Panc1 (cell line): ENCODE data around the gene GREB1. TPM values are rescaled to one million over a fixed set of nuclear protein-coding genes. Genes with fewer than 3 reads are reported as not detected.

Experiments
- ATAC-seq: fragments of 200-7000 bp; cut with Tn5 transposase; 2 replicates; pipeline ENCODE4 v1.9.1; 2020; ENCODE audit warnings: mild to moderate bottlenecking, moderate library complexity
- BruUV-seq: library from RNA; stranded (reverse); fragments of 400-500 nt; replicated peaks from 2 replicates; lab custom pipeline; 2021; lab: Mats Ljungman, UMichigan
- CTCF ChIA-PET: fragments of 300-600 bp; sonication (Branson Sonifier 250); formaldehyde crosslinking; loops from one replicate; lab custom pipeline; 2022; ENCODE audit warnings: antibody characterized with exemption; lab: Charles Lee
- POLR2A ChIA-PET: fragments of 300-600 bp; sonication (Branson Sonifier 250); formaldehyde crosslinking; loops from one replicate; lab custom pipeline; 2022; ENCODE audit warnings: antibody characterized with exemption; lab: Charles Lee
- DNase-seq: peaks from one replicate; pipeline ENCODE4 v3.0.0-alpha.2; 2010; ENCODE audit warnings: low read depth, low spot score
- H3K27ac ChIP-seq: 2 replicates; pipeline ENCODE4 v1.5.1; 2011; ENCODE audit warnings: mild to moderate bottlenecking, low read length, inconsistent platforms
- H3K27me3 ChIP-seq: fragments of 200-500 bp; sonication (Bioruptor generic); 2 replicates; pipeline ENCODE4 v1.6.0; 2014; ENCODE audit warnings: low read length, inconsistent platforms; ENCODE audit not compliant: control insufficient read depth, insufficient read depth
- H3K36me3 ChIP-seq: fragments of 200-500 bp; sonication (Bioruptor generic); 2 replicates; pipeline ENCODE4 v1.5.1; 2014; ENCODE audit warnings: inconsistent platforms, mild to moderate bottlenecking, low read length, moderate library complexity; ENCODE audit not compliant: control insufficient read depth, insufficient read depth
- H3K4me1 ChIP-seq: 2 replicates; pipeline ENCODE4 v1.5.1; 2011; ENCODE audit warnings: inconsistent platforms, mild to moderate bottlenecking, low read length, moderate library complexity; ENCODE audit not compliant: control insufficient read depth, insufficient read depth
- H3K4me3 ChIP-seq, 2 experiments: 2 replicates each; pipeline ENCODE4 v1.5.1; 2011 to 2012; ENCODE audit warnings: low read depth in 2 of 2, low read length in 2 of 2, mild to moderate bottlenecking in 2 of 2, inconsistent platforms in 1 of 2, moderate library complexity in 1 of 2
- H3K9me3 ChIP-seq: fragments of 200-500 bp; sonication (Bioruptor generic); 2 replicates; pipeline ENCODE4 v1.5.1; 2014; ENCODE audit warnings: low read depth, mild to moderate bottlenecking, inconsistent platforms, low read length, moderate library complexity; ENCODE audit not compliant: control insufficient read depth, insufficient read depth
- CTCF ChIP-seq: fragments of 450-650 bp; IDR thresholded peaks from 2 replicates; pipeline ENCODE4 v1.5.1; 2017; ENCODE audit warnings: mild to moderate bottlenecking
- POLR2AphosphoS5 ChIP-seq: IDR thresholded peaks from 2 replicates; pipeline ENCODE4 v1.6.1; 2012; ENCODE audit warnings: mild to moderate bottlenecking, low read depth, low read length, moderate library complexity
- REST ChIP-seq, 2 experiments: IDR thresholded peaks; 2 replicates each; pipeline ENCODE4 v1.6.1; 2011 to 2012; ENCODE audit warnings: low read depth in 2 of 2, control low read depth in 1 of 2, low read length in 1 of 2, mild to moderate bottlenecking in 1 of 2, moderate library complexity in 1 of 2; ENCODE audit not compliant: insufficient read depth in 1 of 2
- SIN3A ChIP-seq: IDR thresholded peaks from 2 replicates; pipeline ENCODE4 v1.6.1; 2012; ENCODE audit warnings: low read depth, mild to moderate bottlenecking, low read length, moderate library complexity, borderline replicate concordance; ENCODE audit not compliant: insufficient read depth
- TCF7L2 ChIP-seq: IDR thresholded peaks from 2 replicates; pipeline ENCODE4 v1.6.1; 2011; ENCODE audit warnings: mild to moderate bottlenecking, low read depth, low read length, inconsistent platforms
- in situ Hi-C: cut with HindIII; loops from 2 replicates; pipeline ENCODE4 v1.10.0; 2016; ENCODE audit warnings: low sequenced_read_pairs, low pct_unique_long_range_greater_than_20kb
- intact Hi-C: fragments of 100-400 bp; cut with micrococcal nuclease; formaldehyde crosslinking; loops from one replicate; pipeline ENCODE4 v1.10.0; 2022; ENCODE audit not compliant: unreplicated experiment
- total RNA-seq: library from RNA; stranded (reverse); gene quantifications from one replicate; pipeline ENCODE4 v1.2.1, GENCODE V29; 2021; ENCODE audit not compliant: unreplicated experiment

The GREB1 gene
- total RNA-seq, 1 experiment from 2014 or later, result 0.90 TPM

- no peaks in the 10 kb centered on the region for H3K4me1 ChIP-seq
- TF ChIP-seq REST (IDR thresholded peaks at IDR 0.05; ENCODE audit: insufficient read depth in 1 of 2, low read depth in 2 of 2, low read length in 1 of 2) (no peak), TCF7L2 (no peak), SIN3A (no peak), CTCF (no peak), POLR2AphosphoS5 (no peak)
- CTCF ChIA-PET, result no interaction called here
- DNase-seq (no peak), ATAC-seq (no peak)
- no TSS peak for BruUV-seq
- in situ Hi-C loops, result no loop called here
- POLR2A ChIA-PET, result interaction anchor here (0.6 kb wide), 1 partner anchor 366 kb away, joined by 14 read pairs; no protein-coding TSS in a partner anchor
- H3K36me3 ChIP-seq, result no peaks in the 10 kb centered on the region
- no peaks in the 10 kb centered on the region for H3K9me3 ChIP-seq
- no peaks in the 10 kb centered on the region for H3K27me3 ChIP-seq
- H3K4me3 ChIP-seq, result no peak overlapping the region
- H3K27ac ChIP-seq, result no peak overlapping the region
- intact Hi-C loops, result no loop called here
Observed at GRCh38 chr2:11507517-11507916, 26.3 kb upstream of the GREB1 start.

- in situ Hi-C loops (no loop called here), intact Hi-C loops (no loop called here)
- H3K27me3 ChIP-seq, result no peaks in the 10 kb centered on the region
- CTCF ChIA-PET, result no interaction called here
- TF ChIP-seq REST (IDR thresholded peaks at IDR 0.05; ENCODE audit: insufficient read depth in 1 of 2, low read depth in 2 of 2, low read length in 1 of 2), result no peak
- no peak for DNase-seq
- POLR2A ChIA-PET, result interaction anchor here (0.6 kb wide), 1 partner anchor 366 kb away, joined by 14 read pairs; no protein-coding TSS in a partner anchor
- H3K9me3 ChIP-seq, result no peaks in the 10 kb centered on the region
- no peaks in the 10 kb centered on the region for H3K4me1 ChIP-seq
- H3K36me3 ChIP-seq, result no peaks in the 10 kb centered on the region
- no peak overlapping the region for H3K4me3 ChIP-seq
- no peak for ATAC-seq
- BruUV-seq, result no TSS peak
- H3K27ac ChIP-seq, result no peak overlapping the region
Observed at GRCh38 chr2:11508279-11508678, 25.6 kb upstream of the GREB1 start.
